SH-SY5Y (cell line): ENCODE data around the gene SPSB1.
A peak's percentile ranks its signal among the peaks of the same experiment; 100 is the strongest.

ENCODE experiments used
- GATA2 ChIP-seq: IDR thresholded peaks from 2 replicates; pipeline ENCODE4 v1.6.1; 2011; ENCODE audit warnings: mild to moderate bottlenecking, low read depth, low read length
- GATA3 ChIP-seq: IDR thresholded peaks from 2 replicates; pipeline ENCODE4 v1.6.1; 2011; ENCODE audit warnings: low read depth, mild to moderate bottlenecking, low read length, moderate library complexity

Gene SPSB1

DNA sequence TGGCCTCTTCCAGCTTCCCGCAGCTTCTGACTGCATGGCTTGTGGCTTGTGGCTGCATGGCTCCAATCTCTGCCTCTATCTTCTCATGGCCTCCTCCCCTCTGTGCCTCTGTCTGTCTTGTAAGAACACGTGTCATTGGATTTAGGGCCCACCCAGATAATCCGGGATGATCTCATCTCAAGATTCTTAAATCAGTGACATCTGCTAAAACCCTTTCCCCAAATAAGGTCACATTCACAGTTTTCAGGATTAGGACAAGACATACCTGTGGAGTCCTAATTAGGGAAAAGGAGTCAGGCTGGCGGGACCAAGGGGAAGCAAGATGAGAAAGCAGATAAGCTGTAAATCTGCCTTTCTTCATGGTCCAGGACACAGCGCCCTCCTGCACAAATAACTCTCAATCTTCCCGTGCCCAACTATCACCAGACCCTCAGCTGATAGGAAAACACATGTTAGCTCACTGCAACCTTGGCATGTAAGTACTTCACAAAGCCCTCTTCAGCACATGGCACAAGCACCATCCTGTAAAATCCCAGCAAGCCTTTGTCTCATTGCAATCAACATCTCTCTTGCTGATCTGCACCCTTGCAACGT, 82.2 kb downstream of the SPSB1 start:
- TF ChIP-seq GATA2 (no peak), GATA3 (no peak)

GRCh38 chr1:9375912-9376311, 83.2 kb downstream of the SPSB1 start:
- no peak for TF ChIP-seq GATA2
- no peak for TF ChIP-seq GATA3

DNA sequence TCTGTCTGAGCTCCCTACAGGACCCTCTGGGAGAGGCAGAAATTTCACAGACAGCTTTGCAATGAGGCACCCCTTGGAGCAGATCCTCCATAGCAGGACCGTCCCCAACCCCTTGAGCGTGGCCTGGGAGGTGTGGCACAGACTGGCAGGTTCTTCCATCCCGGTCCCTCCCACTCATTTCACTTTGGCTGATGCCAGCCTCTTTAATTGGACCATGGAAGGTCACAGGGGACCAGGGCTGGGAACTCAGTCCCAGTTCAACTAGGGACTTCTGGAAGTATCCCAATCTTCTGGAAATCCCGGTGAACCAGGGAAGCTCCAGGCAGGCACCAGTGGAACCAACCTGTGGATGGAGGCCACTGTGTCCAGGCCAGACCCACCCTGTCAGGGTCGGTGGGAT, 83.7 kb downstream of the SPSB1 start:
- no peak for TF ChIP-seq GATA2
- no peak for TF ChIP-seq GATA3

- TF ChIP-seq GATA2, result no peak
- TF ChIP-seq GATA3, result no peak
Measured at GRCh38 chr1:9376886-9377333, 84.2 kb downstream of the SPSB1 start.

GRCh38 chr1:9378801-9379200, 86.1 kb downstream of the SPSB1 start:
- TF ChIP-seq GATA3 (no peak), GATA2 (no peak)

- no peak for TF ChIP-seq GATA3
- TF ChIP-seq GATA2, result no peak
Measured at GRCh38 chr1:9380711-9381110, 88.0 kb downstream of the SPSB1 start.

DNA sequence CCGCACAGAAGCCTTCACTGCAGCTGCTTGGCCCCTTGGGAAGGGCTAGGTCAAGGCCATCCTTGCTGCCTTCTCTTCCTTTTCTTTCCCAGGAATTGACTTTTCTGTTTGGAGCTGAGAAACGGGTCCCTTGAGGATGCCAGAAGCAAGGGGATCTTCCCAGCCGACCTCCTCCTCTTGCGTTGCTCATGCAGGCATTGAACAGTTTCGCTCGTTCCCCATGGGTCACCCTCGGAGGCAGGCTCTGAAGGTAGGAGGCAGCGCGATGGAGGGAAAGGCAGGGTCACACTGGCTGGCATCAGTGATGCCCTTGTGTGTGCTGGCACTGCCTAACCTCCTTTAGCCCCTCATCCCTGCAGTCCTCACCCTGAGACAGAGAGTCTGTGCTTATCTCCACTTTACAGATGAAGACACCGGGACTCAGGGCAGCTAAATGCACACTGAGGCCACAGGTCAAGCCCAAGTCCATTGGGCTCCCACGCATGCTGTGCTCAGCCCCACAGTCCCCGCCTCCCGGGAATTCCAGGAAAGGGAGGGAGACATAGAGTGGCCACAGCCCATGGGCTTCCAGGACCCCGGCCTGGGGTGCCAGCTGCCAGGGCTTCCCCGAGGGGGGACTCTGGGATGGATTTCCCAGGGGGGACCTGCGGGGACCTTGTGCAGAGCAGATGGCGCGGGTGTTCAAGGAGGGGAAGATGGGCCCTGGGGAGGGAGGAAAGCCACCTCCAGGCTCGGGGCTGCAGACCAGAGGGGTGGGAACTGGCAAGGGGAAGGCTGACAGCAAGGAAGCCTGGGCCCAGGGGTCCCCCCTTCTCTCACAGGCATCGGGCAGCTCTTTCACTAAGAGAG, 90.2 kb downstream of the SPSB1 start:
- TF ChIP-seq GATA2, result no peak
- TF ChIP-seq GATA3, result no peak

DNA sequence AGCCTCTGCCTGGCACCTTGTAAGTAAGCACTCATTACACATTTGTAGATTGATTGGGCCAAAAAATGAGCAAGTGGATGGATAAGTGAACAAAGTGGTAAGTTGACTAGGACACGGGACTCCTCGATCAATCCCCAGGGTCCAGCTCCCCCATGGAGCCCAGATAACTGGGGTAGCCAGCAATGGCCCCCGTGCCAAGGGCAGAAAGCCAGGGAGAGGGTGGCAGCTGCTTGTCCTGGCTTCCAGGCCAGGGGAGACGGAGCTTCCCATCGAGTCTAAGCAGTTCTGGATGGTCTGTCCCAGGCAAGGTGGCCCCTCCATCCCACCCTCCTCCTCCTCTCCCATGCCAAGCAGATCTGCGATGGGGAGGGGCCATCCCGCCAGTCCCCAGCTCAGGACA, 91.4 kb downstream of the SPSB1 start:
- no peak for TF ChIP-seq GATA2
- TF ChIP-seq GATA3, result no peak

- TF ChIP-seq GATA2, result peak; percentile 22; the same call in 1 of the 2 replicates
- no peak for TF ChIP-seq GATA3
Measured at GRCh38 chr1:9384751-9385245, 92.1 kb downstream of the SPSB1 start.

DNA sequence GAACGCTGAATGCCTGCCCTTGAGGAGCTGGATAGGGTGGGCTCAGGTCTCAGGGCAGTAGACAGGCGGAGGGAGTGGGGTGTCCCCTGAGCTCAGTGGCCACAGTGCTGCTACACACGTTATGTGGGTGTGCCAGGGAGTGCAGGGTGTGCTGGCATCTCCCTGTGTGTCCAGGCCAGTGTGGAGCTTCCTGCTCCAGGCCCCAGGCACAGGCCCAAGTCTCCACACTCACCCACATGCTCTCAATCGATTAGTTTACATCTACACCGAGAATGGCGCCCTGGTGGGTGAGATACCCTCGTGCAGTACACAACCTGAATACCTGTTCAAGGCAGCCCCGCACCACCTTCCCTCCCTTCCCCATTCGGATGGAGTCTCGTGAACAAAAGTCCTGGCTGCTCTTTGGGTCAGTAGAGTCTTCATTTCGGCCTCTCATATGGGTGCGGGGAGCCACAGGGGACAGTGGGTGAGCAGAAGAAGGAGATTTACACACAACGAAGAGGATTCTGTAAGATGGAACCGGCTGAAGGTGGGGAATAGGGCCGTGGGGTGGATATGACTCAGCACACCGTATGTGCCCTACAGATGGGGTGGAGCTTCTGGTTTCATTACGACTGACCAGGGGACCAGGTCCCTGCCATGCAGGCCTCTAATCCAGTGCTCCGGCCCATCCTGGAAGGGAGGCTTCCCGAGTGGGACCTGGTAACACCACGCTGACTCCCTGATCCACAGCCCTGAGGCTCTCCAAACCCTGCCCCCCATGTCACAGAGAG, 93.3 kb downstream of the SPSB1 start:
- no peak for TF ChIP-seq GATA3
- TF ChIP-seq GATA2, result no peak

DNA sequence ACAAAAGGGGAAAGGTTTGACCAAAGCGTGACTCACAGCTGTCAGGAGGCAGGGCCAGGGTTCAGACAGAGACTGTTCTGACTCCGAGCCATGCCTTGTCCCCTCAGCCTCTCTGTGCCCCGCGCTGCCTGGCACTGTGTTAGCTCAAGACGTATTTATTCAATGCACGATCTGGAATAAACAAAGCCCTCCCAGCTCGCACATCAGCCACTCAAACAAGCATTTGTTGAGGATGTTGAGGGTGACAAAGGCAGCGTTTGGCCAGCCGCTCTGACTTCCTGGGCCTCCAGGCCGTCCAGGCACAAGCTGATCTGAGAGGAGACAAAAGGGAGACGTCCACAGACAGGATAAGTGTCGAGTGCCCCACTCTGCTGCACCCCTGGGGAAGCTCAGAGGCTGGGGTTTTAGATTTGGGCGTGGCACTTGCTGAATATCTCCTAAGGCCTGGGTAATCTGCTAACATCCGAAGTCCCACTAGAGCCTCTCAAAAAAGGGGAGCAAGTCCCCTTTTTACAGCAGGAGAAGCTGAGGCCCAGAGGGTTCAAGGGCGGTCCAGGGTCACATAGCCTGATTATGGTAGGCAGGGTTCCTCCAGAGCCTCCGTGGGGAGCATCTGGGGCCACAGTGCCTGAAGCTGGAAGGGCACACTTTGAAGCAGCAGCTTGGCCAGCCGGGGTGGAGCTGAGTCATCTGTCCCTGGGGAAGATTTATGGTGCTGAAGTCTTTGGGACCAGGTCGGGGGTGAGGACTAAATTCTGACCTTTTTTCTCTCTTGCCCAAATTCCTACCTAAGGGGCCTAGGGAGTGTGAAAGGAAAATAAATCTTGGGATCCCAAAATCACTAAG, 95.9 kb downstream of the SPSB1 start:
- TF ChIP-seq GATA3 (no peak), GATA2 (no peak)

GRCh38 chr1:9389968-9390367, 97.3 kb downstream of the SPSB1 start:
- TF ChIP-seq GATA3 (no peak), GATA2 (no peak)

DNA sequence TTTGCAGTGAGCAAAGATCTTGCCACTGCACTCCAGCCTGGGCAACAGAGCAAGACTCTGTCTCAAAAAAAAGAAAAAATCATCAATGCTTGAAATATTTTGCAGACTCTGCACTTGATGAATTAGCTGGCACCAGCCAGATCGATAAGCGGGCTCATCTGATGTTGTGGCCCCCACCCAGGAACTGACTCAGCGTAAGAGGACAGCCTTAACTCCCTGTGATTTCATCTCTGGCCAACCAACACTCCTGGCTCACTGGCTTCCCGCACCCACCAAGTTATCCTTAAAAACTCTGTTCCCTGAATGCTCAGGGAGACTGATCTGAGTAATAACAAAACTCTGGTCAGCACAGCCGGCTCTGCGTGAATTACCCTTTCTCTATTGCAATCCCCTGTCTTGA, 98.9 kb downstream of the SPSB1 start:
- TF ChIP-seq GATA3 (no peak), GATA2 (no peak)

DNA sequence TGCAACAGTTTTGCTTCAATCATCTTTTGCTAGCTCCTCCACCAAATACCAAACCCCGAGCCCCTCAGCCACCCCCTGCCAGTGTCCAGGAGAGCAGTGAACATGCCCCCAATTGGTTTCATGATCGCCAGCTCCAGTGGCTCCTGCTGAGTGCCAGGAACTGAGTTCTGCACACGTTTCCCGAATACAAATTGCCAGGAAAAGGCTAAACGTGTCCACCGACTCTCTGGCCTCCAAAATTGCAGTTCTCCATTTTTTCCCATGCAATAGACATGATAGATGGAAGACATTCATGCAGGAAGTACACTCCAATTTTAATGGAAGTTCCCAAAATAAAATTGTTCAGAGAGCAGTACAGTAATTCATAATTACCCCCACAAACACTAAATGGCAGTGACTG, 101.3 kb downstream of the SPSB1 start:
- TF ChIP-seq GATA2 (no peak), GATA3 (no peak)
